HEK293 (cell line): ENCODE data around the gene RFX2.

Source experiments
- BCL11A ChIP-seq: fragments of 450-650 bp; formaldehyde crosslinking; IDR thresholded peaks from 2 replicates; pipeline ENCODE4 v1.5.1; 2016; ENCODE audit warnings: low read depth, missing biosample characterization, missing genetic modification characterization
- GLI4 ChIP-seq: fragments of 450-650 bp; formaldehyde crosslinking; IDR thresholded peaks from 2 replicates; pipeline ENCODE4 v1.5.1; 2016; ENCODE audit warnings: missing biosample characterization, missing genetic modification characterization
- SETDB1 ChIP-seq: IDR thresholded peaks from one replicate; pipeline ENCODE4 v1.6.1; 2017; ENCODE audit warnings: mild to moderate bottlenecking, low read length, moderate library complexity, mixed read lengths; ENCODE audit not compliant: insufficient read length
- ZBTB11 ChIP-seq: fragments of 450-650 bp; formaldehyde crosslinking; conservative IDR thresholded peaks from 2 replicates; pipeline ENCODE4 v1.5.1; 2016; ENCODE audit warnings: low read depth, missing biosample characterization, missing genetic modification characterization
- ZEB2 ChIP-seq: fragments of 450-650 bp; formaldehyde crosslinking; IDR thresholded peaks from 2 replicates; pipeline ENCODE4 v1.5.1; 2016; ENCODE audit warnings: missing biosample characterization, missing genetic modification characterization
- ZFP3 ChIP-seq: fragments of 450-650 bp; formaldehyde crosslinking; IDR thresholded peaks from 2 replicates; pipeline ENCODE4 v1.5.1; 2016; ENCODE audit warnings: low read depth, missing biosample characterization, missing genetic modification characterization
- ZNF202 ChIP-seq: fragments of 450-650 bp; formaldehyde crosslinking; IDR thresholded peaks from 2 replicates; pipeline ENCODE4 v1.5.1; 2016; ENCODE audit warnings: missing biosample characterization, missing genetic modification characterization, borderline replicate concordance
- ZNF292 ChIP-seq: fragments of 450-650 bp; formaldehyde crosslinking; IDR thresholded peaks from 2 replicates; pipeline ENCODE4 v1.5.1; 2016; ENCODE audit warnings: low read depth, missing biosample characterization, missing genetic modification characterization, borderline replicate concordance
- ZNF501 ChIP-seq: fragments of 450-650 bp; formaldehyde crosslinking; IDR thresholded peaks from 2 replicates; pipeline ENCODE4 v1.5.1; 2016; ENCODE audit warnings: missing biosample characterization, missing genetic modification characterization
- TF ChIP-seq, protein P1 (sequence below): fragments of 450-650 bp; formaldehyde crosslinking; IDR thresholded peaks from 2 replicates; pipeline ENCODE4 v1.5.1; 2016; ENCODE audit warnings: missing biosample characterization, missing genetic modification characterization
- TF ChIP-seq, protein P2 (sequence below): fragments of 450-650 bp; formaldehyde crosslinking; IDR thresholded peaks from 2 replicates; pipeline ENCODE4 v1.5.1; 2016; ENCODE audit warnings: missing biosample characterization, missing genetic modification characterization

DNA sequence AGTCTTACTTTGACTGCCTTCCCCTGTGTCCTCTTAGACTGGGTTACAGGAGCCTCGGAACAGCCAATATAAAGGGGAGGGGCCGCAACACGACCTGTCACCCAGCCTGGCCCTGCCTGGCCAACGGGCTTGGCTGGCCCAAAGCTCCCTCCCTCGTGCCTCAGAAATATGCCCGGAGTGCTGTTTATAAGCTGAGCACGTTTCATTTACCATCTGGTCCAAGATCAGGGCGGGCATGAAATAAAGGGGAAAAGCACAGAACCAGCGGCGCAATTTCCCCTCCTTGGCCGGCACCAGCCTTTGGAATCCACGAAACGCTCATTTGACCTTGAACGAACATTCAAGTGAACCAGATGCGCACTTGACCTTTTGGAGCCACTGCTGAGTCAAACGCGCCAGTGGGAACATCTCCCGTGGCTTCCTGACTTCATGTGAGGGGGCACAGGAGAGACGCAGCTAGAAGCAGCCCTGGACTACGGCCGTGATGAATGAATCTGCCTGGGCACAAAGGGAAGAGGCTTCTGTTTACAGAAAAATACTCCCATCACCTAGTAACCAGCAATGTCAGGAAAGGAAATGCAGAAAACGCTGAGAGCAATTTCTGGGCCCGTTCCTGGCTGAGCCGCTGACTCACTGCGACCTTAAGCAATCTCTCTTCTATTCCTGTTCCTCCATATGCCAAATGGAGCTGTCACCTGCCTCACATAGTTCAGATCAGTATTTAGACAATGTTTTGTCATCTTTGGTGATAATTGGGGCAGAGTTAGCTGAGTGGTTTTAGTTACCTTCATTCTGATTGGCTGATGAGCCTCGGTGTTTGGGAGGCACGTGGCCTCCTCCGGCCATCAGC, 53.3 kb downstream of the RFX2 start:
- TF ChIP-seq ZNF501 (tag by site-specific recombination) = no peak
- TF ChIP-seq, protein P1, sequence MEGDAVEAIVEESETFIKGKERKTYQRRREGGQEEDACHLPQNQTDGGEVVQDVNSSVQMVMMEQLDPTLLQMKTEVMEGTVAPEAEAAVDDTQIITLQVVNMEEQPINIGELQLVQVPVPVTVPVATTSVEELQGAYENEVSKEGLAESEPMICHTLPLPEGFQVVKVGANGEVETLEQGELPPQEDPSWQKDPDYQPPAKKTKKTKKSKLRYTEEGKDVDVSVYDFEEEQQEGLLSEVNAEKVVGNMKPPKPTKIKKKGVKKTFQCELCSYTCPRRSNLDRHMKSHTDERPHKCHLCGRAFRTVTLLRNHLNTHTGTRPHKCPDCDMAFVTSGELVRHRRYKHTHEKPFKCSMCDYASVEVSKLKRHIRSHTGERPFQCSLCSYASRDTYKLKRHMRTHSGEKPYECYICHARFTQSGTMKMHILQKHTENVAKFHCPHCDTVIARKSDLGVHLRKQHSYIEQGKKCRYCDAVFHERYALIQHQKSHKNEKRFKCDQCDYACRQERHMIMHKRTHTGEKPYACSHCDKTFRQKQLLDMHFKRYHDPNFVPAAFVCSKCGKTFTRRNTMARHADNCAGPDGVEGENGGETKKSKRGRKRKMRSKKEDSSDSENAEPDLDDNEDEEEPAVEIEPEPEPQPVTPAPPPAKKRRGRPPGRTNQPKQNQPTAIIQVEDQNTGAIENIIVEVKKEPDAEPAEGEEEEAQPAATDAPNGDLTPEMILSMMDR = no peak
- TF ChIP-seq ZNF292 (tag by site-specific recombination) = no peak
- TF ChIP-seq BCL11A (tag by site-specific recombination) = no peak
- no peak for TF ChIP-seq ZBTB11
- TF ChIP-seq ZNF202 (tag by site-specific recombination) = no peak
- no peak for TF ChIP-seq ZEB2 (tag by site-specific recombination)
- no peak for TF ChIP-seq GLI4 (tag by site-specific recombination)
- TF ChIP-seq, protein P2, sequence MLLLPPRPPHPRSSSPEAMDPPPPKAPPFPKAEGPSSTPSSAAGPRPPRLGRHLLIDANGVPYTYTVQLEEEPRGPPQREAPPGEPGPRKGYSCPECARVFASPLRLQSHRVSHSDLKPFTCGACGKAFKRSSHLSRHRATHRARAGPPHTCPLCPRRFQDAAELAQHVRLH (tag by site-specific recombination) = no peak
- no peak for TF ChIP-seq SETDB1
- no peak for TF ChIP-seq ZFP3
